ENCODE data around the gene IL1A.

DNA sequence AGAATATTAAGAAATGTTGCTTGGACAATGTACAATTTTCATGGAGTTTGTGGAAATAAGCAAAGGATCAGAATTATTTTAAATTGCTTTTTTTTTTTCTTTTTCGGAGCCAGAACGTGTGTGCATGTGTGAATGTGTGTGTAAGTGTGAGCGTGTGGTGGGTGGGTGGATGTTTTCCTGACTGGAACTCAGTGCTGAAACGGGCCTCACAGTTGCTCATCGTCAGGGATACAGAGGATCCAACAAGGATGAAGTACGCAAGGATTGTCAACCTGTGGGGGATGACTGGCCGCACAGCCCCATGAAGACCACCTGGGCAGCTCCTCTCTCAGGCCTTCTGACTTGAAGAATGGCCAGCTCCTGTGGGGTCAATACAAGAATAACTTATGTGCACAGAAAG is 34.8 kb upstream of the IL1A start:
- TF ChIP-seq, protein P1, sequence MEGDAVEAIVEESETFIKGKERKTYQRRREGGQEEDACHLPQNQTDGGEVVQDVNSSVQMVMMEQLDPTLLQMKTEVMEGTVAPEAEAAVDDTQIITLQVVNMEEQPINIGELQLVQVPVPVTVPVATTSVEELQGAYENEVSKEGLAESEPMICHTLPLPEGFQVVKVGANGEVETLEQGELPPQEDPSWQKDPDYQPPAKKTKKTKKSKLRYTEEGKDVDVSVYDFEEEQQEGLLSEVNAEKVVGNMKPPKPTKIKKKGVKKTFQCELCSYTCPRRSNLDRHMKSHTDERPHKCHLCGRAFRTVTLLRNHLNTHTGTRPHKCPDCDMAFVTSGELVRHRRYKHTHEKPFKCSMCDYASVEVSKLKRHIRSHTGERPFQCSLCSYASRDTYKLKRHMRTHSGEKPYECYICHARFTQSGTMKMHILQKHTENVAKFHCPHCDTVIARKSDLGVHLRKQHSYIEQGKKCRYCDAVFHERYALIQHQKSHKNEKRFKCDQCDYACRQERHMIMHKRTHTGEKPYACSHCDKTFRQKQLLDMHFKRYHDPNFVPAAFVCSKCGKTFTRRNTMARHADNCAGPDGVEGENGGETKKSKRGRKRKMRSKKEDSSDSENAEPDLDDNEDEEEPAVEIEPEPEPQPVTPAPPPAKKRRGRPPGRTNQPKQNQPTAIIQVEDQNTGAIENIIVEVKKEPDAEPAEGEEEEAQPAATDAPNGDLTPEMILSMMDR (IDR thresholded peaks at IDR 0.05; ENCODE audit: extremely low read depth in 1 of 2, insufficient read depth in 1 of 2, low read depth in 1 of 2, low read length in 2 of 2), result no peak
- TF ChIP-seq POLR2A (IDR thresholded peaks at IDR 0.05; ENCODE audit: low read depth, low read length) (no peak), JUN (IDR thresholded peaks at IDR 0.05; ENCODE audit: borderline replicate concordance, insufficient read depth, insufficient read length, low read depth) (no peak), POLR2AphosphoS5 (IDR thresholded peaks at IDR 0.05; ENCODE audit: insufficient read depth, low read depth, low read length) (no peak), EZH2 (IDR thresholded peaks at IDR 0.05; ENCODE audit: borderline replicate concordance, low read depth, low read length, severe bottlenecking) (no peak), GATA2 (IDR thresholded peaks at IDR 0.05; ENCODE audit: insufficient read depth, insufficient read length, low read depth, low read length) (no peak), MYC (IDR thresholded peaks at IDR 0.05; ENCODE audit: low read depth, low read length) (no peak)
- TF ChIP-seq, protein P2, sequence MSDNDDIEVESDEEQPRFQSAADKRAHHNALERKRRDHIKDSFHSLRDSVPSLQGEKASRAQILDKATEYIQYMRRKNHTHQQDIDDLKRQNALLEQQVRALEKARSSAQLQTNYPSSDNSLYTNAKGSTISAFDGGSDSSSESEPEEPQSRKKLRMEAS (IDR thresholded peaks at IDR 0.05; ENCODE audit: insufficient read depth, insufficient read length), result no peak

Measured in endothelial cell of umbilical vein (primary cell).